H1 (cell line): Measurements from ENCODE around the gene CPEB3. TPM values are rescaled to one million over a fixed set of nuclear protein-coding genes. Genes with fewer than 3 reads are reported as not detected.
"Not testable (repeated sequence)": the region's sequence is repeated elsewhere in the genome, so short reads cannot be mapped to it uniquely, and the experiment has no call there.

Source experiments
- CTCF ChIA-PET: fragments of 300-600 bp; sonication (Branson Sonifier 250); formaldehyde crosslinking; loops from one replicate; lab custom pipeline; 2021; ENCODE audit not compliant: partially characterized antibody; lab: Charles Lee
- POLR2A ChIA-PET: fragments of 300-600 bp; sonication (Branson Sonifier 250); formaldehyde crosslinking; loops from one replicate; lab custom pipeline; 2021; ENCODE audit warnings: inconsistent platforms; ENCODE audit not compliant: partially characterized antibody; lab: Charles Lee
- DNase-seq, 2 experiments: peaks; one replicate each; pipeline versions ENCODE4 v3.0.0 to v3.0.0-alpha.2; 2010 to 2022; ENCODE audit warnings: low spot score in 2 of 2, low read depth in 1 of 2, mixed read lengths in 1 of 2
- FAIRE-seq: peaks from 2 replicates; lab custom pipeline; 2011; peaks lifted over from hg19 to GRCh38; lab: Jason Lieb, UNC
- H2AFZ ChIP-seq: 2 replicates; pipeline ENCODE4 v1.8.1; 2012; ENCODE audit warnings: low read length, inconsistent platforms
- H2AK5ac ChIP-seq: 2 replicates; pipeline ENCODE4 v1.6.1; 2013; ENCODE audit warnings: low read depth, low read length
- H2BK120ac ChIP-seq: replicated peaks from 2 replicates; pipeline ENCODE3; 2013; ENCODE audit warnings: low read depth, low read length, inconsistent platforms
- H2BK12ac ChIP-seq: 2 replicates; pipeline ENCODE4 v1.6.1; 2013; ENCODE audit warnings: low read depth, low read length
- H2BK15ac ChIP-seq: 2 replicates; pipeline ENCODE4 v1.6.1; 2013; ENCODE audit warnings: low read length
- H2BK20ac ChIP-seq: 2 replicates; pipeline ENCODE4 v1.6.1; 2013; ENCODE audit warnings: low read length
- H2BK5ac ChIP-seq: 2 replicates; pipeline ENCODE4 v1.6.1; 2013; ENCODE audit warnings: low read depth, low read length
- H3K14ac ChIP-seq: 2 replicates; pipeline ENCODE4 v1.6.1; 2013; ENCODE audit warnings: inconsistent platforms; ENCODE audit not compliant: insufficient read length
- H3K18ac ChIP-seq: 2 replicates; pipeline ENCODE4 v1.6.1; 2013; ENCODE audit warnings: low read length; ENCODE audit errors: extremely low read depth
- H3K23ac ChIP-seq: 2 replicates; pipeline ENCODE4 v1.6.1; 2013; ENCODE audit warnings: inconsistent platforms; ENCODE audit not compliant: insufficient read length
- H3K23me2 ChIP-seq: 2 replicates; pipeline ENCODE4 v1.6.1; 2013; ENCODE audit warnings: low read depth, low read length
- H3K27ac ChIP-seq: 2 replicates; pipeline ENCODE4 v1.6.1; 2011; ENCODE audit warnings: low read depth, low read length, inconsistent platforms
- H3K27me3 ChIP-seq, 4 experiments: replicated peaks in 1 of 4; 1 replicate in 1 of 4; 2 replicates in 3 of 4; pipeline versions ENCODE4 v1.6.1 to v1.8.1; 2011 to 2013; ENCODE audit warnings: low read length in 3 of 4, mild to moderate bottlenecking in 3 of 4, inconsistent platforms in 2 of 4, mixed read lengths in 2 of 4, moderate library complexity in 1 of 4; ENCODE audit not compliant: control insufficient read depth in 3 of 4, insufficient read depth in 3 of 4; ENCODE audit errors: extremely low read depth in 1 of 4
- H3K36me3 ChIP-seq, 4 experiments: 2 replicates each; pipeline versions ENCODE4 v1.6.1 to v1.8.1; 2011 to 2013; ENCODE audit warnings: mild to moderate bottlenecking in 4 of 4, low read length in 3 of 4, moderate library complexity in 2 of 4, control low read depth in 1 of 4, inconsistent platforms in 1 of 4; ENCODE audit not compliant: insufficient read depth in 4 of 4, control insufficient read depth in 2 of 4
- H3K4ac ChIP-seq: replicated peaks from 2 replicates; pipeline ENCODE3; 2013; ENCODE audit warnings: low read length, low read depth, mixed read lengths, inconsistent platforms; ENCODE audit not compliant: insufficient read length
- H3K4me1 ChIP-seq, 4 experiments: replicated peaks in 1 of 4; 1 replicate in 1 of 4; 2 replicates in 3 of 4; pipeline versions ENCODE4 v1.6.1 to v1.8.1; 2011 to 2013; ENCODE audit warnings: low read length in 3 of 4, inconsistent platforms in 2 of 4, mixed read lengths in 1 of 4; ENCODE audit not compliant: insufficient read depth in 4 of 4, control insufficient read depth in 3 of 4
- H3K4me2 ChIP-seq, 2 experiments: 2 replicates each; pipeline versions ENCODE4 v1.6.1 to v1.8.1; 2011 to 2013; ENCODE audit warnings: low read depth in 2 of 2, low read length in 2 of 2, control low read depth in 1 of 2, inconsistent platforms in 1 of 2, mild to moderate bottlenecking in 1 of 2; ENCODE audit not compliant: insufficient read depth in 1 of 2
- H3K4me3 ChIP-seq, 4 experiments: fragments of 200-600, 300-600 bp in 1 of 4; sonication (generic), shearing (Covaris generic), sonication (Bioruptor Twin) in 1 of 4; 2 replicates each; pipeline versions ENCODE4 v1.5.1 to v1.8.1; 2011 to 2016; ENCODE audit warnings: low read length in 4 of 4, low read depth in 3 of 4, control low read depth in 2 of 4, inconsistent platforms in 2 of 4, mild to moderate bottlenecking in 2 of 4, mixed read lengths in 1 of 4, moderate library complexity in 1 of 4; ENCODE audit not compliant: insufficient read depth in 2 of 4; ENCODE audit errors: extremely low read depth in 1 of 4
- H3K56ac ChIP-seq: replicated peaks from 2 replicates; pipeline ENCODE3; 2013; ENCODE audit warnings: low read depth, mild to moderate bottlenecking, mixed read lengths, low read length, inconsistent platforms; ENCODE audit not compliant: insufficient read length
- H3K79me1 ChIP-seq: 2 replicates; pipeline ENCODE4 v1.6.1; 2013; ENCODE audit warnings: low read depth, low read length, control low read depth
- H3K79me2 ChIP-seq, 2 experiments: 2 replicates each; pipeline versions ENCODE4 v1.6.1 to v1.8.1; 2012 to 2013; ENCODE audit warnings: low read length in 2 of 2, mild to moderate bottlenecking in 2 of 2, inconsistent platforms in 1 of 2; ENCODE audit not compliant: insufficient read depth in 2 of 2, control insufficient read depth in 1 of 2
- H3K9ac ChIP-seq, 4 experiments: replicated peaks in 1 of 4; 1 replicate in 1 of 4; 2 replicates in 3 of 4; pipeline versions ENCODE4 v1.6.1 to v1.8.1; 2011 to 2013; ENCODE audit warnings: low read depth in 3 of 4, low read length in 3 of 4, control low read depth in 2 of 4, mild to moderate bottlenecking in 2 of 4, moderate library complexity in 2 of 4, inconsistent platforms in 1 of 4; ENCODE audit errors: extremely low read depth in 1 of 4
- H3K9me3 ChIP-seq, 2 experiments: 2 replicates each; pipeline versions ENCODE4 v1.6.1 to v1.8.1; 2012 to 2013; ENCODE audit warnings: mild to moderate bottlenecking in 2 of 2, moderate library complexity in 2 of 2, control low read depth in 1 of 2, inconsistent platforms in 1 of 2, low read depth in 1 of 2, low read length in 1 of 2, mixed read lengths in 1 of 2; ENCODE audit not compliant: insufficient read depth in 2 of 2
- H4K20me1 ChIP-seq, 2 experiments: replicated peaks in 1 of 2; 2 replicates each; pipeline versions ENCODE3 to v1.8.1; 2011 to 2013; ENCODE audit warnings: inconsistent platforms in 2 of 2, low read length in 2 of 2, mild to moderate bottlenecking in 1 of 2; ENCODE audit not compliant: insufficient read depth in 2 of 2, control insufficient read depth in 1 of 2
- H4K5ac ChIP-seq: 2 replicates; pipeline ENCODE4 v1.6.1; 2013; ENCODE audit warnings: low read length, low read depth, mixed read lengths, inconsistent platforms; ENCODE audit not compliant: insufficient read length
- H4K8ac ChIP-seq: 2 replicates; pipeline ENCODE4 v1.8.0; 2013; ENCODE audit warnings: mild to moderate bottlenecking, moderate library complexity, low read length, inconsistent platforms; ENCODE audit not compliant: insufficient read depth; ENCODE audit errors: extremely low read depth
- H4K91ac ChIP-seq: replicated peaks from 2 replicates; pipeline ENCODE3; 2013; ENCODE audit warnings: low read length, mixed read lengths, inconsistent platforms; ENCODE audit not compliant: insufficient read length
- WGBS, 2 experiments: shearing (Covaris generic) in 1 of 2; methylation state at CpG; one replicate each; pipeline versions ENCODE4 v1.1.6 to v1.1.7; 2013 to 2015; ENCODE audit warnings: low lambda C conversion rate in 2 of 2, mixed read lengths in 2 of 2, inconsistent platforms in 1 of 2, low coverage in 1 of 2, missing lambda C conversion rate in 1 of 2; ENCODE audit not compliant: insufficient replicate concordance in 2 of 2, insufficient coverage in 1 of 2, insufficient read length in 1 of 2; ENCODE audit errors: extremely low coverage in 1 of 2, missing lambda C conversion rate in 1 of 2; 5-methylcytosine and 5-hydroxymethylcytosine counted together
- polyA plus RNA-seq, 7 experiments: library from polyadenylated mRNA; depleted of rRNA in 3 of 7; stranded (reverse) in 5 of 7; unstranded in 2 of 7; fragments of >200 nt in 5 of 7; fragments of 200-250 nt in 2 of 7; gene quantifications; 1 replicate in 5 of 7; 2 replicates in 1 of 7; 4 replicates in 1 of 7; pipeline versions ENCODE4 v1.2.1 to v1.2.3, GENCODE V29; 2011 to 2013; ENCODE audit warnings: missing spikeins in 2 of 7, mixed read lengths in 2 of 7
- total RNA-seq: library from RNA; stranded (reverse); fragmentation: NEBNext Ultra II Directional; extraction: Animal tissue kit (Norgen Biotek cat#: 25700); gene quantifications from 2 replicates; pipeline ENCODE4 v1.2.1, GENCODE V29; 2021

CPEB3 gene
- total and polyA plus RNA-seq, 2 of the 8 experiments (the other 6 are each of a cell fraction or from before 2014, with no cell fraction given) = 0.39 to 1.7 TPM

GRCh38 chr10:92025340-92025739 lies 265.5 kb downstream of the CPEB3 start:
- H2BK20ac ChIP-seq, H3K4me3 ChIP-seq, H2BK15ac ChIP-seq, FAIRE-seq, H4K8ac ChIP-seq, H3K4me1 ChIP-seq, H2AK5ac ChIP-seq, H3K23ac ChIP-seq, H3K27me3 ChIP-seq, H3K4ac ChIP-seq, H4K91ac ChIP-seq, H3K79me1 ChIP-seq, H3K4me2 ChIP-seq, H3K23me2 ChIP-seq, POLR2A ChIA-PET, H2BK12ac ChIP-seq, H2BK5ac ChIP-seq, DNase-seq, H3K9me3 ChIP-seq, H3K27ac ChIP-seq, H3K79me2 ChIP-seq, H2BK120ac ChIP-seq, H3K14ac ChIP-seq, H4K20me1 ChIP-seq, H4K5ac ChIP-seq, H2AFZ ChIP-seq, H3K9ac ChIP-seq, H3K56ac ChIP-seq, H3K18ac ChIP-seq: not testable (repeated sequence)
- 91% methylated on average over 3 of the region's 3 CpGs; no CpG with 5 or more reads in 1 of the 2 experiments for WGBS, 2 experiments
- H3K36me3 ChIP-seq = peaks cover 11 to 58% (median 32%) of the 10 kb centered on the region in 4 experiments
- CTCF ChIA-PET = interaction anchor here (0.6 to 1.1 kb wide), 2 partner anchors 87 to 411 kb away, joined by 3 read pairs; no protein-coding TSS in a partner anchor
